B cell (primary cell): ENCODE data around the gene NCEH1.

Experiments
- CTCF ChIP-seq: fragments of 200-600 bp; IDR thresholded peaks from one replicate; pipeline ENCODE4 v1.8.0; 2022; ENCODE audit warnings: antibody characterized with exemption, mild to moderate bottlenecking
- EZH2 ChIP-seq: IDR thresholded peaks from 2 replicates; pipeline ENCODE4 v1.6.1; 2012; ENCODE audit warnings: borderline replicate concordance, low read depth, mild to moderate bottlenecking, moderate library complexity, low read length; ENCODE audit not compliant: insufficient read depth, poor library complexity, severe bottlenecking

- TF ChIP-seq CTCF (no peak), EZH2 (no peak)
Measured at GRCh38 chr3:172616031-172616461, 94.8 kb downstream of the NCEH1 start.
